B cell (primary cell): ENCODE data around the gene PRDM5.

Source experiments
- EZH2 ChIP-seq: IDR thresholded peaks from 2 replicates; pipeline ENCODE4 v1.6.1; 2012; ENCODE audit warnings: borderline replicate concordance, low read depth, mild to moderate bottlenecking, moderate library complexity, low read length; ENCODE audit not compliant: insufficient read depth, poor library complexity, severe bottlenecking
- TF ChIP-seq, protein P1 (sequence below): fragments of 200-600 bp; IDR thresholded peaks from one replicate; pipeline ENCODE4 v1.8.0; 2022; ENCODE audit warnings: antibody characterized with exemption, mild to moderate bottlenecking

GRCh38 chr4:120864969-120865368, 57.6 kb downstream of the PRDM5 start:
- TF ChIP-seq, protein P1, sequence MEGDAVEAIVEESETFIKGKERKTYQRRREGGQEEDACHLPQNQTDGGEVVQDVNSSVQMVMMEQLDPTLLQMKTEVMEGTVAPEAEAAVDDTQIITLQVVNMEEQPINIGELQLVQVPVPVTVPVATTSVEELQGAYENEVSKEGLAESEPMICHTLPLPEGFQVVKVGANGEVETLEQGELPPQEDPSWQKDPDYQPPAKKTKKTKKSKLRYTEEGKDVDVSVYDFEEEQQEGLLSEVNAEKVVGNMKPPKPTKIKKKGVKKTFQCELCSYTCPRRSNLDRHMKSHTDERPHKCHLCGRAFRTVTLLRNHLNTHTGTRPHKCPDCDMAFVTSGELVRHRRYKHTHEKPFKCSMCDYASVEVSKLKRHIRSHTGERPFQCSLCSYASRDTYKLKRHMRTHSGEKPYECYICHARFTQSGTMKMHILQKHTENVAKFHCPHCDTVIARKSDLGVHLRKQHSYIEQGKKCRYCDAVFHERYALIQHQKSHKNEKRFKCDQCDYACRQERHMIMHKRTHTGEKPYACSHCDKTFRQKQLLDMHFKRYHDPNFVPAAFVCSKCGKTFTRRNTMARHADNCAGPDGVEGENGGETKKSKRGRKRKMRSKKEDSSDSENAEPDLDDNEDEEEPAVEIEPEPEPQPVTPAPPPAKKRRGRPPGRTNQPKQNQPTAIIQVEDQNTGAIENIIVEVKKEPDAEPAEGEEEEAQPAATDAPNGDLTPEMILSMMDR, result no peak
- no peak for TF ChIP-seq EZH2
